Activated CD4-positive, CD25-positive, alpha-beta regulatory T cell (primary cell): Measurements from ENCODE around the gene RABAC1.

Source experiments
- DNase-seq, 4 experiments: peaks; one replicate each; lab custom pipeline; 2025; lab: John Stamatoyannopoulos, UW

RABAC1 gene

DNA sequence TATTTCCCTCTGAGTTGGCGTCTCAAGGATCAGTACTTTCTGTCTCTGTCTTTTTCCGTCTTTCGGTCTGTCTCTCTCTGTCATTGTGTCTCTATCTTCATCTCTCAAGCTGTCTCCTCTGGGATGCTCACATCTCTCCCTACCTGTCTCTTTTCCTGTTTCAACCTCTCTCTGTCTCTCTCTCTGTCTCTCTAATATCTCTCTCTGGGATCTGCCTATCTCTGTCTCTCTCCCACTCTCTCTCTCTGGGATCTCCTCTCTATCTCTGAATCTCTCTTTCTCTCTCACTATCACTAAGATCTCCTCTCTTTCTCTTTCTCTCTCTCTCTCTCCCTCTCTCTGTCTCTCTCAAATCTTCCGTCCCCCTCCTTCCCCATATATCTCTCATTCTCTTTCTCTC, 30.9 kb upstream of the RABAC1 start:
- no peak for DNase-seq

DNA sequence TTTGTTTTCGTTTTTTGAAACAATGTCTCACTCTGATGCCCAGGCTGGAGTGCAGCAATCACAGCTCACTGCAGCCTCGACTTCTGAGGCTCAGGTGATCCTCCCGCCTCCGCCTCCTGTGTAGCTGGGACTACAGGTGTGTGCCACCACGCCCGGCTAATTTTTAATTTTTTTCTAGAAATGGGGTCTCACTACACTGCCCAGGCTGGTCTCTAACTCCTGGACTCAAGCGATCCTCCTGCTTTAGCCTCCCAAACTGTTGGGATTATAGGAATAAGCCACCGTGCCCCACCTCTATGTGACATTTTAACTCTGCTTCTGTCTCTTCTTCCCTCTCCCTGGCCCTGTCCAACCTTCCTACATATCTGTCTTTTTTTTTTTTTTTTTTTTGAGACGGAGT, 29.8 kb upstream of the RABAC1 start:
- DNase-seq = no peak

DNA sequence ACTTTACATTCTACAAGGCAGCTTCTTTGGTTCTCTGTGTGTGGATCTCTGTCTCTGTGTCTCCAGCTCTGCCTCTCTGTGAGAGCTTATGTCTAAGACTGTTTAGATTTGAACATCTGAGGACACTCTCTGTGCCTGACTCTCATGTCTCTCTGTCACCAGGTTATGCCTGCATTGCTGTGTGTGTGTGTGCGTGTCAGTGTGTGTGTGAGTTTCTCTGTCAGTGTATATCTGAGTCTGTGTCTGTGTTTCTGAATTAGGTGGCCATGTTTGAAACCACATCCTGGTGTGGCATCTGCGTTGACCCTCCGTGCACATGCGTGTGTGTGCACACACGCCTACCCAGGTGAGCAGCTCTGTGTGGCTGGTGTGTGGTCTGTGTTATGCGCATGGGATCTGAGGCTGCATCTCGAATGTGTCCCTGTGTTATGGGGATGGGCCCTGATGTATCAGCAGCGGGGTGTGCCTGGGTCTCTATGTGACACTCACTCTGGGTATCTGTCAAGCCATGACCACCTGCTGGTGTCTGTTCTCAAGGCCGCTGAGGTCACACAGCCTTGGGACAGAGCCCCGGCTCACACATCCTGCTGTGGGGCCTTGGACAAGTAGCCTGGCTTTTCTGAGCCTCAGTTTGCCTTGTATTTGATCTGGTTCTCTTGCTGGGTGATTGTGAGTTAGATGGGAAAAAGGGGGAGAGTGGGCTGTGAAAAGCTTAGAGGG, 28.2 kb upstream of the RABAC1 start:
- DNase-seq = no peak

DNA sequence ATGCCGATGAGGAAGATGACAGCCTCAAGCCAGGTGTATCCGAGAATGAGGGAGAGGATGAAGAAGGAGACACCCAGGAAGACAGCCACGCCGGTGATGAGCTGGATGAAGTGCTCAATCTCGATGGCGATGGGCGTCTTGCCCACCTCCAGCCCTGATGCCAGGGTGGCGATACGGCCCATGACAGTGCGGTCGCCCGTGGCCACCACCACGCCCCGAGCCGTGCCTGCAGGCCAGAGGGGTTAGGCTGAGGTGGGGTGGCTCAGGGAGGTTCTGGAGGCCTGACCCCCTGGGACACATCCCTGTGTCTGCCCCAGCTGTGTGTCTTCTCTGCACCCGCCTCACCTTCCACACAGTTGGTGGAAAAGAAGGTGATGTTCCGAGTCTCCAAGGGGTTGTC, 25.8 kb upstream of the RABAC1 start:
- no peak for DNase-seq

DNA sequence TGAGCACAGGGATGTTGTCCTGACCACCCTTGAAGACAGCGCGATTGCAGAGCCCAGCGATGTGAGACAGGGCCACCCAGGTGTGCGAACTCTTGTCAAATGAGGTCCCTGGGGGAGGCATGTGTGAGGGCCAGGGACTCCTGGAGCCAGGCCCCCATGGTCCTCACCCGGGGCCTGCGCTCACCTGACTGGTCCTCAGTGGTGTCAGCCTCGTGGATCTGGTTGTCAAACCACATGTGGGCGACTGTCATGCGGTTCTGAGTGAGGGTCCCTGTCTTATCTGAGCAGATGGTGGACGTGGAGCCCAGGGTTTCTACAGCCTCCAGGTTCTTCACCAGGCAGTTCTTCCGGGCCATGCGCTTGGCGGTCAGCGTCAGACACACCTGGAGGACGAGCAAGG, 22.6 kb upstream of the RABAC1 start:
- DNase-seq = no peak

DNA sequence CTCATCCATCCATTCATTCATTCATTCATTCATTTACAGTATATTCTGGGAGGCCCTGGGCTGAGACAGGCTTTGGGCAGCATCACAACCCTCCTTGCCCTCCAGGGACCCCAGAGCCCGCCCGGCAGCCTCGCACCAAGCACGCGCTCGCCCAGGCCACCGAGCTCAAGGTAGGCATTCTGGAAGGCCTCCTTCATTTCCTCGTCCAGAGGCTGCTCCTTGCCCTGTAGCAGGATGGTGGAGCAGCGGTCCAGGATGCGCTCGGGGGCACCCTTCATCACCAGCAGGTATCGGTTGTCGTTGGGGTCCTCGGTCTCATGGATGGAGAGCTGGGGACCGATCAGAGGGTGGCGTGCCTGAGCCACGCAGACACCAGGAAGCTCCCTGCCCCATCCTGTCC, 19.3 kb upstream of the RABAC1 start:
- no peak for DNase-seq

DNA sequence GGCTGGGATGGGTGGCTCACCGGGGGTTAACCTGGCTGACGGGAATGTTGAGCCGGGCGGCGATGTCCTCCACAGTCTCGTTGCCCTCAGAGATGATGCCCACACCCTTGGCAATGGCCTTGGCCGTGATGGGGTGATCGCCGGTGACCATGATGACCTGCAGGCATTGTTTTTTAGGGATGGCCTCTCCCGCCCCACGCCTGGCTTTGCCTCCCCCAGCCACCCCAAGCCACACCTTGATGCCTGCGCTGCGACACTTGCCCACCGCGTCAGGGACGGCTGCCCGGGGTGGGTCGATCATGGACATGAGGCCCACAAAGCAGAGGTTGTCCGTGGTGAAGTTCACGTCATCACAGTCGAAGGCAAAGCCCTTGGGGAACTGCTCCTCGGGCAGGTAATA, 18.8 kb upstream of the RABAC1 start:
- DNase-seq = no peak

DNA sequence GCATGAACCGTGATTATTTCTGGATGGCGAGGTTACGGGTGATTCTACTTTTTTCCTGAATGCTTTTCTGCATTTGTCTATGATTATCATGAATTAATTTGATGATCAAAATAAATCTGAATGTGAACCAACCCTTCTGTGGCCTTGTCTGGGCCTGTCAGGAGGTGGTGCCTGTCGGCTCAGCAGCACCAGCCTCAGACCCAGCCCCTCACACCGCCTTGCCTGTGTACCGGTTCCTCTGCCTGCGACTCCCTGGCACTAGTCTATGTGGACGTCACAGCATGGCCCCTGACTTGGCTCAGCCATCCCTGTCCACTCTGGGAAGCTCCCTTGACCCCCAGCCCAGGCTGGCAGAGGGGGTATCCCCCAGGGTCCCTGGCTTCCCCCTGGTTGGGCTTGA, 15.5 kb upstream of the RABAC1 start:
- DNase-seq = no peak

DNA sequence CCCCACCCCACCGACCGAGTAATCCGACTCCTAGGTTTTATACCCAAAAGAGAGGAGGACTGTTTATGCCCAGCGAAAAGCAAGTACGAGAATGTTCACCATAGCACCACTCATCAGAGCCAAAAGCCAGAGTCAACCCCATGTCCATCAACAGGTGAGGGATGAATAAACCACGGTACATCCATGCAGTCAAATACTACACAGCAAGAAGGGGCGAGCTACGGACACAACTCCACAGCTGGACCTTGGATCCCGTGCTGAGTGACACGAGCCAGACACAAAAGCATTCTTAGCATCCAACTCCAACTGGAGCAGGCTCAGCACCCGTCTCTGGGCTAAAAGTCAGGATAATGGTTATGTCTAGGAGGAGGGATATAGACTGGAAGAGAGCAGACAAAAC, 12.2 kb upstream of the RABAC1 start:
- DNase-seq = no peak

DNA sequence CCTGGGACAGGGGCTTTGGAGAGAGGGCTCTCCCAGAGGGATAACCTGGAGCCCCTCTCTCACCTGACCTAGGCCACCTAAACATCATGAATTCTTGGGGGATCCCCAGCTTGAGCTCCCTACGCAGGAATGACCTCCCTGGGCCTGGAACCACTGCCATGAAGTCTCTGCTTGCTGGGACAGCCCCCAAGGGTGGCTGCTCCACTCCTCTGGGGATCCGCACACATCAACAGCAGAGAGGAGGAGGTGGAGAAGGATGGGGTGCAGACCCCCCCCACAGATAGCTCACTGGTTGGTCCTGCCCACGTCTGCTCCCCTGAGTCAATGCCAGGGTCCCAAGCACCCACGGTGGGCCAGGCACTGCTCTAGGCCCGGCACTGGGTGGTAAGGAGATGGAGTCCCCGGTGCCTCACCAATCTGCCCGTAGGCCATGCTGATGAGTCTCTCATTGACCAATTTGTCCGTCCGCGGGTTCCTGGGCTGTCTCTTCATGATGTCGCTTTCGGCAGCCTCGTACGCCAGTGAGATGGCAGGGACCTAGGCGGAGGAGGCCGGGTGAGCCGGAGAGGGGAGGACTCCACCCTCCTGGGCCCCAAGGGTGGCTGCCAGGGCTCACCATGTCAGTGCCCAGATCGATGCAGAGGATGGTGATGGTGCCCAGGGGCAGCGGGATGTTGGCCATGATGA, 10.8 kb upstream of the RABAC1 start:
- no peak for DNase-seq

DNA sequence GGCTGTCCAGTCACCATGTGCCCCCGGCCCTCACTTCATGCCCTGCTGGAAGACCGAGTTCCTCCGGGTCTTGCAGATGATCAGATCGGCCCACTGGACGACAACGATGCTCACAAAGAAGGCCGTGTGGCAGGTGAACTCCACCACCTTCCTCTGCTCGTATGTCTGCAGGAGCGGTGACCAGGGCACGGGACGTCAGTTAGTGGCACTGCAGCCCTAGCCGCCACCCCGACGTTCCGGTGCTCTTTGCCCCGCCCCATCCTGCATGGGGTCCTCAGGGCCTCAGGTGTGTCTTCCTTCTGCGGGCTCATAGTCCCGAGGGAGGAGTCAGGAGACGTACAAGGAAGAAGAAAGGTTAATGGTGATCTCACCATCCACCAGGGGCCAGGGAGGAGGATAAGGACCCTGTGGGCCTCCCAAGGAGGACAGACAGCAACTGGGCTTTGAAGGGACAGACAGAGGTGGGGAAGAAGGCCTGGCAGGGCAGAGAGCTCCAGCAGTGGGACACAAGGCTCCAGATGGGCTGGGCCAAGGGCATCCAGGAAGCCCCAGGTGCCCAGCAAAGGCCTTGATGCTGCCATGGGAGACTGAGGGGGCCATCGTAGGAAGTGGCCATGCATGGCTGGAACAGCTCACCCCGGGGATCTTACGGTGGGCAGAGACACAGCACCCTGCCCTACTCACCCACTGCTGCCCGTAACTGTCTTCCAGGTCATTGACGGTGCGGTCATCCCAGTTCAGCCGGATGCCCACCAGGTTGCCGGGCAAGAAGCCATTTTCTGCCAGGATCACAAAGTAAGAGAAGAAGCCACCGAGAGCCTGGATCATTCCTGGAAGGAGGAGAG, 9.9 kb upstream of the RABAC1 start:
- no peak for DNase-seq

DNA sequence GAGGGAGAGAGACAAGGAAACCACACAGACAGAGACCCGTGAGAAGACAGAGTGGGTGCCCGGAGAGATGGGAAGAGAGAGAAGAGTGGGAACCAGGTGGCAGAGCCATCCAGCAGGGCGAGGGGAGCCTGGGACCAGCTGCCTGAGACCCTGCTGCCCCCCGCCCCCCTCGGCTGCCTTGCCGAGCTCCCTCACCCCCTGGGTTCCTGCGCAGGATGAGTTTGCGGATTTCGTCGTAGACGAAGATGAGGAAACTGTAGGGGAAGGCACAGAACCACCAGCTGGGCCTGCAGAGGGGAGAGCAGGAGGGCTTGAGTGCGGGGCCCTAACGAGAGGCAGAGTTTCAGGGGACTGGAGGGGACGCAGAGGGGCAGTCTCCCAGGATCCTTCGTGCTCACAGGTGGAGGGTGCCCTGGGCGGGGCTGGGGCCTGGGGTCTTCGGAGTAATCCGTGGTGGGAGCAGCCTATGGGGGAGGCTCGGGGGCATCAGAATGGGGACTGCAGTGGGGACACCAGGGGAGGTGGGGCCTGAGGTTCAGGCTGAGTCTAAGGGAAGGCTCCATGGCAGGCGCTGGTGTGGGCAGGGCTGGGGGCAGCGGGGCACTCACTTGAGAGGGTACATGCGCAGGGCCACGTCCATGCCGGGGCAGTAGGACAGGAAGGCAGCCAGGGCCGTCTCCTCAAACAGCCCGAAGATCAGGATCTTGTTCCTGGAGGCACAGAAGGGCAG, 8.1 kb upstream of the RABAC1 start:
- no peak for DNase-seq

DNA sequence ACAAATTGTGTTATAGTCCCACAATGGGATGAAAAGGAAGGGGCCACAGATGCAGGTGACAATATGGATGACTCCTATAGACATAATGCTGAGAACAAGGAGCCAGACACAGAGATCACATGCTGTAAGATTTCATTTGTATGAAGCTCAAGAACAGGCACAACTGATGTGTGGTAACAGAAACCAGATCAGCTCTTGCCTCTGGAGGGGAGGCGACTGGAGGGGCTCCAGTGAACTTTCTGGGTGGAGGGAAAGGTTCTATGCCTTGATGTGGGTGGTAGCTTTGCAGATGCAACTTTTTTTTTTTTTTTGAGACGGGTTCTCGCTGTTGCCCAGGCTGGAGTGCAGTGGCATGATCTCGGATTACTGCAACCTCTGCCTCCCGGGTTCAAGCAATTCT, 6.0 kb upstream of the RABAC1 start:
- DNase-seq = no peak

DNA sequence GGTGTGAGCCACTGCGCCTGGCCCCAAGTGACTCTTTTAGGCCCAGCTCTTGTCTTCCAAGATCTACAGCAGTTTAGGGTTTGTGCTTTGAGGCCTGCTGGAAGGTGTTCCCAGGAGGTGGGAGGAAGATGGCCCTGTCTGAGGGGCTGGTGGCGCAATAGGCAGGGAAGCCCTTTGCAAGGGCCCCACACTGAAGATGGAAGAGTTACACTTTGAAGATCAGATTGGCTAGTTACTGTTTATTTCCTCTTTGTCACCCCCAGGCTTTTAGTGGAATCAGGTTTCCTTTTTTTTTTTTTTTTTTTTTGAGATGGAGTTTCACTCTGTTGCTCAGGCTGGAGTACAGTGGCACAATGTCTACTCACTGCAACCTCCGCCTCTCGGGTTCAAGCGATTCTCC, 1.9 kb upstream of the RABAC1 start:
- DNase-seq = no peak

DNA sequence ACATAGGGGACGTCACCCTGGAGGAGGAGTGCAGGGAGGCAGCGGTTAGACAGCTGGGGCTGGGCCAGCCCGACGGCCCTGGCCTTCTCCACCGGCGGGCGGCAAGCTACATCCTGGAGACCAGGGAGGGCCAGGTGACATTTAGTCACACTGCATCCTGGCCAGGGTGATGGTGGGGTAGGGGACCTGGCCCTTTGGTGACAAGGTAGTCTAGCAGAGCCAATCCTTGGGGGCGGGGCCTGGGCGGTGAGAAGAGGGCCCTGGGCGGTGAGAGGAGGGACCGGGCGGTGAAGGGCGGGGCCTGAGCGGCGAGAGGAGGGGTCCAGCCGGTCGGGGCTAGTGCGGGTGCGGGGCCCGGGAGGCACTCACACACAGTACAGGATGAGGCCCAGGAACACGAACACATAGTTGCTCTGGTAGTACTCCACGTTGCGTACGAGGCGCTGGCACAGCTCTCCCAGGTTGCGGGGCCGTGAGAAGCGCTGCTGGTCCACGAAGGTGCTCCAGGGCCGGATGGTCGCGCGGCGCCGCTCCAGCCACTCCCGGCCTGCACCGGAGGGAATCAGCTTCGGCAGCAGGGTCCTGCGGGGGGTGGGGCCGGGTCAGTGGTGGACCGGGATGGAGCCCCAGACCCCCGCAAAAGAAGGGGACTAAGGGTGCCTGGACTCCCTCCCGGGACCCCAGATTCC, 610 bp downstream of the RABAC1 start:
- peak; percentile 57 to 73 (median 67) for DNase-seq

DNA sequence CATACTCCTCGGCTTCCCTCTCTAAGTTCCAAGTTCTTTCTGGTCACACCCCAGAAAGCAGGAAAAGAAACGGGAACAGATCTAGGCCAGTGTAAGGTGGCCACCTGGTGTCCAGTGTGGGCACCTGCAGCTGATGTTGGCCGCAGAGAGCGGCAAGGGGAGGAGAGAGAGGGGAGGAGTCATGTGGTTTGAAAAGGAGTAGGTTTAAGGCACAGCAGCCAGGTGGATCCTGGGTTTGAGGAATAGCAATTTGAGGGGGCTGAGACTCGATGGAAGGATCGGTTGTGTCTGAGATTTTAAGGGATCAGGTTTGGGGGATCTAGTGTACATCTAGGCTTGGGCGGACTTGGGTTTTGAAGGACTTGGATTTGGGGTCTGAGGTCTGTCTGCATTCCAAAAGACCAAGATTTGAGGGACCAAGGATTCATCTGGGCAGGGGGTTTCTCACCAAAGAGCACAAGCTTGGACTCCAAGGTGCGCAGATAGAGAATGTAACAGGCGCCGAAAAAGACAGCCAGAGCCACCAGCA, 1.2 kb downstream of the RABAC1 start:
- DNase-seq = peak in 1 of 4 experiments; percentile 13

DNA sequence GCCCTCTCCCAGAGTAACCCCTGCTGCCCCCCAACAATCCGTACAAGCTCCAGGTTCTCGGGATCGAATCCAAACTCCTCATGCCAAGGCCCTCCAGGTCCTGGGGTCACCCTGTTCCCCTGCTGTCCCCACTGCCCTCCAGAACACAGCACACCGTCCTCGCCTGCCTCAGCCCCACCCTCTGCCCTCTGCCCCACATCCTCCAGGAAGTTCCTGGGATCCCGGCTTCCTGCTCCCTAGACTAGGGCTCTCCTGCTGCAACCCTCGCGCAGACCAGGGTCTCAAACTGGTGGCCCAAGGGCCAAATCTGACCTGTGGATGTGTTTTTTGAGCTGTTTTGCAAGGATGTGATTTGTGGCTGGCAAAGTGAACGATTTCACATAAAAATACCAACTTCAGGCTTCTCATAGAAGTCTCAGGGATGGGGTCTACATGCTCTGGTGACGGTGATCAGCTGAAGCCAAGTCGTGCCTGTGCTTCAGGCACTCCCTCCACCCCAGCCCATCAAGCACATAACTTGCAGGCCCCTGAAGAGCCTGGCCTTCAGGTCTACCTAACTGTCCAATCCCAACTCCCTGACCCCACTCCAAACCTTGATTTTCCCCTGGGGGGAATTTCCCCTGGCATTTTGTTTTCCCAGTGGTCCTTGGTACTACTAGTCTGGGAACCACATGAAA, 1.8 kb downstream of the RABAC1 start:
- no peak for DNase-seq

DNA sequence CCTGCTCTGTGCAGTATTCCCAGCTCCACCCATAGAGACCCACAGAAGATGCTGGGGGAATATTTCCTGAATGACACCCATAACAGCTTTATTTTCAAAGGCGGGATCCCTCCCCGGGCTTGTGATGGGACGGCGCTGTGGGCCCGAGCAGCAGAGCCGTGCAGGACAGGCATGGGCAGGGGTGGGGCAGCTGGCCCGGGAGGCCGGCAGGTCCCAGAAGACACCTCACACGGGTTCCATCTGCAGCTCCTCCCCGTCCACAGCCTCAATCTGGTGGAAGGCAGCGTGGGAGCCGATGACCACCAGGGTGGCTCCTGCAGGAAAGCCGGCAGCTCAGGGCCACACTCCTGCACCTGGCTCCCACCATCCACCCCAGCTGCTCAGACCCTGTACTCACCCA, 2.5 kb downstream of the RABAC1 start:
- no peak for DNase-seq

DNA sequence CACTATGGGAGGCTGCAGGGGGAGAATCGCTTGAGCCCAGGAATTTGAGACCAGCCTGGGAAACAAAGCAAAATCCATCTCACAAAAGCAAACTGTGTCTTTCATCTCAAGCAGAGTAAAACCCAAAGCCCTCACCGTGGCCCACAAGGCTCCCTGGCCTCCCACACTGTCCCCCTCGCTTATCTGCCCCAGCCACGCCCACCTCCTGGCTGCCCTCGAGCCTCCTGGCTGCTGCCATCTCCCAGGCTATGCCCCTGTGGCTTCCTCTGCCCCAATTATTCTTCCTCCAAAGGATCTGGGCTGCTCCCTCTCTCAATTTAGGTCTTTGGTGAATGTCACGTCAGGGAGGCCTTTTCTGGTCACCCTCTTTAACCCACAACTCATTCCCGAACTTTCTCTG, 3.6 kb downstream of the RABAC1 start:
- DNase-seq = no peak

DNA sequence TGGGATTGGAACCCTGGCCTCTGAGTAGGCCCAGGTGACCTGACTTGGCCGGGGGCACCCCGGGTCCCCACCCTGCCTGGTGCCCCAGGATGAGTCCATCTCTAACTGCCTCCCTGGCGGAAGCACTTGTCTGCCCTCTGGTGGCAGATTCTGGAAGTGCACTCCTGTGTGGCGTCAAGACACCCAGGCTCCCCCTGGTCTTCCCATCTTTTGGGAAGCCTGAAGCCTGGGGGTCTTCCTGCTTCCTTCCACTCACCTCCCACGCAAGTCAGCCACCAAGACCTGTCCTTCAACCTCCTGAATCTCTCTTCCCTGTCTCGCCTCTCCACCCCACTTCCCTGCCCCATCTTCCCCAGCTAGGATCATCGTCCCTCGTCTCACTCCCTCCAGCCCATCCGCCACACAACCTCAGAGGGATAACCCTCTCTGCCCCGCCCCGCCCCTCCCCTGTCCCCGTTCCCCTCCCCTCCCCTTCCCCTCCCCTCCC, 7.4 kb downstream of the RABAC1 start:
- DNase-seq = peak; percentile 72 to 93 (median 82)

DNA sequence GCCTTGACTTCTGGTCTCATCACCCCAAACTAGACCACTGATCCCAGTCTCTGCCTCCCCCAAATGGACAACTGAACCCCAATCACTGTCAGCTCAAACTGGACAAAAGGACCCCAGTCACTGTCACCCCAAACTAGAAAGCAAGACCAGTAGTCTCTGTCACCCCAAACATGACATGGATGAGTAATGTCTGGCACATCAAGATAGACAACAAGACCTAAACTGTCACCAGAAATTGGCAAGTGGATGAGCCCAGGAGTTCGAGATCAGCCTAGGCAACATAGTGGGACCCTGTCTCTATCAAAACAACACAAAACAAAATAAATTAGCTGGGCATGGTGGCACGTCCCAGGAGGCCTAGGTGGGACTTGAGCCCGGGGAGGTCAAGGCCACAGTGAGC, 12.0 kb downstream of the RABAC1 start:
- no peak for DNase-seq
